Eye (tissue), 1 donor: Measurements from ENCODE around the gene ARL3.
"Not testable (repeated sequence)": the region's sequence is repeated elsewhere in the genome, so short reads cannot be mapped to it uniquely, and the experiment has no call there.

Source experiments
- DNase-seq: peaks from one replicate; pipeline ENCODE4 v3.0.0-alpha.2; 2015

The ARL3 gene

DNA sequence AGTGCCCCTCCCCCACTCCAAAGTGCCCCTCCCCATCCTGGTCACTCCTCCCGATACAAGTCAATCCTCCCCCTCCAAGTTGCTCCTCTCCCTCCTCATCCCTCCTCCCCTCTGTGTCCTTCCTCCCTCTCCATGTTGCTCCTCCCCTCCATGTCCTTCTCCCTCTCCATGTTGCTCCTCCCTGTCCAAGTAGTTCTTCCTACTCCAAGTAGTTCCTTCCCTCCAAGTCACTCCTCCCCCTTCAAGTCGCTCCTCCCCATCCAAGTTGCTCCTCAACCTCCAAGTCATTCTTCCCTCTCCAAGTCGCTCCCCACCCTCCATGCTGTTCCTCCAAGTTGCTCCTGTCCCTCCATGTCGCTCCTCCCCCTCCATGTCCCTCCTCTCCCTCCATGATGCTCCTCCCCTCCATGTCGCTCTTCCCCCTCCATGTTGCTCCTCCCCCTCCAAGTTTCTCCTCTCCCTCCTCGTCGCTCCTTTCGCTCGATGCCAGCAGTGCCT is 20.9 kb upstream of the ARL3 start:
- DNase-seq = no peak

DNA sequence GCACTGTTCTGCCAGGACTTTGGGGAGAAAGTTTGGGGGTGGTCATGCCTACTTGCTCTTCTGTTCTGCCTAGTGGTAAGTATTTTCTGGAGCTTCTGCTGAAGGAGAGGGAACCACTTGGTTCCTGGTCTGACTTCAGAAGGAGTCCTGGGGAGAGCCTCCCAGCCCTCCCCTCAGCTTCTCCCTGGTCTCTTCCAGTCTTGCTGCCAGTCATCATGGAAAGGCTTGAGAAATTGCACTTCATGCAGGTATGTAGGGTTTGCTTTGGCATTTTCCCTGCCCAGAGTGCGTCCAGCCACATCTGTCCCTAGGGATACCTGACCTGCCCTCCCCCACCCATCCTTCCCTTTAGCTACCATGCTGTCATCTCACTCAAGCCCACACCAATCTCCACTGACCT is 18.5 kb upstream of the ARL3 start:
- no peak for DNase-seq

DNA sequence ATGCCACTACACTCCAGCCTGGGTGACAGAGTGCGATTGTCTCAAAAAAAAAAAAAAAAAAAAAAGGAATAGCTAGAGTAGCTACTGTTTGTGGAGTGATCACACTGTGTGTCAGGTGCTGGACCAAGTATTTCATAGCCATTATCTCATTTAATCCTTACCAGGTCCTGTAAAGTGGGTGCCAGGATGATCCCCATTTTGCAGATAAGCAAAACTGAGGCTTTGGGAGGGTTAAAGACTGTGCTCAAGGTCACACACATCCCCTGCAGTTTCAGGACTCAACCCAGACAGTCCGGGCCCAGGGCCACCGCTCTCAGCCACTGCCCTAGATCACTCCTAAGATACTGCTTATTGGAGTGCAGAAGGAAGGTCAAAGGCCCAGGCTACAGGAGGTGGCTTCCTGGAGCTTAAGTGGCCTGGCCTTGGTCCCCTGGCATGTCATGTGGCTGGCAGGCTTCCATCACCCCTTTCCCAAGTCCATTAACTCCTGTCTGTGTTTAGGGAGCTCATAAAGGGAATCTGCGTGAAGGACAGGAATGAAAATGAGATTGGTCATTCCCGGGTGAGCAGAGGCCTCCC is 17.1 kb upstream of the ARL3 start:
- no peak for DNase-seq

DNA sequence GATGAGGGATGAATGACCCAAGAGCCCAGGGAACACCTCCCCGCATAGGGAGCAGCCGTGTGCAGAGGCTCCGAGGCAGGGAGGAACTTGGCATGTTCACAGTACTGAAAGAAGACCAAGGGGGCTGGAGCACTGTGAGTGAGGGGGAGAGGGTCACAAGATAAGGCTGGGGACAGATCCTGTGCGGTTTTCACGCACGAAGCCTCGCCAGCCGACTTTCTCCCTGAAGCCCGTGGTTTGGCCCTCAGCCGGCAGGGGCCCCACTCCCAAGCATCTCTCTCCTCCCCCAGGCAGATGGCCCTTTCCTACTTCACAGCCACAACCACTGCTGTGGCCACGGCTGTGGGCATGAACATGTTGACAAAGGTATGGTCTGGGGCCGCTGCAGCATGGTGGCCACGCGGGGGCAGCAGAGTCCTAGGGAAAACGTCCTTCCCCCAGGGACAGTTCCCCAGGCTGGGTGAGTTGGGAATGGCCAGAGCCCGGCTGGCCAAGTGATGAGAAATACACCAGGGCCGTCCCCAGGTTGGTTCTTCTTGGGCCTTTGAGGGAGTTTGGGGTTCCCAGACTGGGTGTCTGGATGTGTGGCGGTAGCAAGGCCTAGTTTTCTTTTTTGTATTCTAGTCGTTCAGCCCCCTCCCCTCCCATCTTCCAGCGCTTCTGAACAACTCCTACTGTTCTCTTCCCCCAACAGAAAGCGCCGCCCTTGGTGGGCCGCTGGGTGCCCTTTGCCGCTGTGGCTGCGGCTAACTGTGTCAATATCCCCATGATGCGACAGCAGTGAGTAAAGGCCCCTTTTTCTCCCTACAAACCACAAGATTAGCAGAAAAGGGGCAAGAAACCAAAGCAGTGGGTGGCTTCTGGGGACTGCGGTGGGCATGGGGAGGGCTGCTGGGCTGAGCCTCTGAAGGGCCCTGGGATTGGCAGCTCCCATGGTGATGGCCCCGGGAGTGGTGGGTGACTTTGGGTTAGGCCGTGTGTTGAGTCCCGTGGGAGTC is 15.1 kb upstream of the ARL3 start:
- peak; percentile 92 for DNase-seq

DNA sequence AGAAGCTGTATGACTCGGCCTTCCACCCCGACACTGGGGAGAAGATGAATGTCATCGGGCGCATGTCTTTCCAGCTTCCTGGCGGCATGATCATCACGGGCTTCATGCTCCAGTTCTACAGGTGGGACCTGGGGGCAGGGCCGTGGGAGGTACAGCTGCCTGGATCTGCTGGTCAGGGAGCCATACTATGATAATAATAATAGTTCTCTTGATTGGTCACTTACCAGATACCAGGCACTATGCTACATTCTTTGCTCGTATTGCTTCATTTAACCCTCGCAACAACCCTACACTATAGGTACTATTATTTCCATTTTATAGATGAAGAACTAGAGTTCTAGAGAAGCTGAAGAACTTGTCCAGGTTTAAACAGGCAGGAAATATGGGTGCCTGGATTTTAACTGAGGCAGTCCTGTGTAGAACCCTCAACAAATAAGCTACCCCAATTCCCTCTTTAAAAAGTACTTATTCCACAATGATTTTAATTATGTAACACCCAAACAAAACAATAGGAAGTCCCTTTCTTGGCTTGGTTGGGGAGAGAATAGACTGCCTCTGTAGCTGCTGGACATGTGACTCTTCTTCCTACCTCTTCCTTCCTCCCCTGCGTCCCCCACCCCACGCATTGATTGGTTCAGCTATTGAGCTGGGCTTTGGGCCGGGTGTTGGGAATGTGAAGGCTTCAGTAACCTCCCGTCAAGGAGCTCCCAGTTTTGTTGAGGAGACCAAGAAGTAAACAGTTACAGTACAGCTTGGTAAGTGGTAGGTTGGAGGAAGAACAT is 13.0 kb upstream of the ARL3 start:
- DNase-seq = no peak

DNA sequence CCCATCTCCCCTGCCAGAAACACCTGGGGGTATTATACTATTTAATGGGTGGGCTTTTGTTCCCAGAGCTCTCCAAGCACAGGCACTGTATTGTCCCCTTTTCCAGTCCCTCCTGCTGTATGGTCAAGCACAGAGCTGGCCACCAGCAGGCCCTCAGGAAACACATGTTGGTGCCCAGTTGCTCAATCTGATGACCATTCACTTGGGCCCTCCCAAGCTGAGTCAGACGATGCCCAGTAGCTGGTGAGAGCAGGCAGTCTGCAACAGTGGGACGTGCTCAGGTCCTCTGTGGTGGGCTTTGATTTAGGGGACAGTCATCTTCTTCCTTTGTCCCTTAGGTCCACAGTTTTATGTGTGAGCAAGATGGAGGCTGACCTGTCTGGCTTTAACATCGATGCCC is 12.1 kb upstream of the ARL3 start:
- DNase-seq = no peak

DNA sequence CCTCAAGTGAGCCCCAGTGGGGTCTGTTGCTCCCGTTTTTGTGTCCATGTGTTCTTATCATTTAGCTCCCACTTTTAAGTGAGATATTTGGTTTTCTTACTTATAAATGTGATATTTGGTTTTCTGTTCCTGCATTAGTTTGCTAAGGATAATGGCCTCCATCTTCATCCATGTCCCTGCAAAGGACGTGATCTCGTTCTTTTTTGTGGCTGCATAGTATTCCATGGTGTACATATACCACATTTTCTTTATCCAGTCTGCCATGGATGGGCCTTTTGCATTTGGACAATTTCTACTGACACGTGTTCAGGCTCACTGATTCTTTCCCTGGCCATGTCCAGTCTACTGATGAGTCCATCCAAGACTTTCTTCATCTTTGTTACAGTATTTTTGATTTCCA is 9.8 kb upstream of the ARL3 start:
- no peak for DNase-seq

DNA sequence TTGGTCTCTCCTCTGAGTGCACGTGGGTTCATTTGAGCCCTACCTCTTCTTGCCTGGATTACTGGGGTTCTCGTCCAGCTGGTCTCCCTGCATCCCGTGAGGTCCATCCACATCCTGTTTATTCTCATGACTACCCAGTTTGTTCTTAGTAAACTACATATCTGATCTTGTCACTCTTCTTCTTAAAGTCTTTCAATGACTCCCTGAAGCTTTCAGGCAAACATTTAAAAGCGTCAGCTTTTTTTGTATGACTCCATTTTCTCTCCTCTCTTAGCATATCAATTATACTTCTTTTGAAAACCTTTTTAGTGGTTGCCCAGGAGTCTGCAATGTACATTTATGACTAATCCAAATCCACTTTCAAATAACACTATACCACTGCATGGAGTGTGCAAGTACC is 7.8 kb upstream of the ARL3 start:
- no peak for DNase-seq

DNA sequence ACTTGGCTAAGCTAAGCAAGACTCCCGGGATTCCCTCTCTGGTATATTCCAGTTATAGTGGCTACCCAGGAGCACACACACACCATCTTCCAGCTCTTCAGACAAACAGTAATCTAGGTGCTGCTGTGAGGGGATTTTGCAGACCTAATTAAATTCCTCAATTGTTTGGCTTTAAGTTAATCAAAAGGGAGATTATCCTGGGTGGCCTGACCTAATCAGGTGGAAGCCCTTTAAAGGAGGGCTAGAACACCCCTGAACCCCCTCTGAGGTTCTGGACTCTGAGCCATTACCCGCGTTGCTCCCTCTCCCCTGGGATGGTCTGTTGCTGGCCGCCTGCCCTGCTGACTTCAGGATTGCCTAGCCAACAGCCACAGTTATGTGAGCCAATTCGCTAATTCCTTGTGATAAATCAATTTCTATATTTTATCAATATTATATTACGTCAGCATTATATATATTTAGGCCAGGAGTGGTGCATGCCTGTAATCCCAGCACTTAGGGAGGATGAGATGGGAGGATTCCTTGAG is 6.6 kb upstream of the ARL3 start:
- no peak for DNase-seq

DNA sequence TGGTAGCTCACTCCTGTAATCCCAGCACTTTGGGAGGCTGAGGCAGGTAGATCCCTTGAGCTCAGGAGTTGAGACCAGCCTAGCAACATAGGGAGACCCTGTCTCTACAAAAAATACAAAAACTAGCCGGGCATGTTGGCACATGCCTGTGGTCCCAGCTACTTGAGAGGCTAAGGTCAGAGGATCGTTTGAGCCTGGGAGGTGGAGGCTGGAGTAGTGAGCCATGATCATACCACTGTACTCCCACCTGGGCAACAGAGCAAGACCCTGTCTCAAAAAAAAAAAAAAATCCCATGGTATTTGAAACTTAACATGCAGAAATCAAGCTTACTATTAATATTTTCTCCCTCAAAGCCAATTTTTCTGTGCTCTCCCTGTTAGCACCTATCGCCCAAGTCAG is 6.1 kb upstream of the ARL3 start:
- no peak for DNase-seq

DNA sequence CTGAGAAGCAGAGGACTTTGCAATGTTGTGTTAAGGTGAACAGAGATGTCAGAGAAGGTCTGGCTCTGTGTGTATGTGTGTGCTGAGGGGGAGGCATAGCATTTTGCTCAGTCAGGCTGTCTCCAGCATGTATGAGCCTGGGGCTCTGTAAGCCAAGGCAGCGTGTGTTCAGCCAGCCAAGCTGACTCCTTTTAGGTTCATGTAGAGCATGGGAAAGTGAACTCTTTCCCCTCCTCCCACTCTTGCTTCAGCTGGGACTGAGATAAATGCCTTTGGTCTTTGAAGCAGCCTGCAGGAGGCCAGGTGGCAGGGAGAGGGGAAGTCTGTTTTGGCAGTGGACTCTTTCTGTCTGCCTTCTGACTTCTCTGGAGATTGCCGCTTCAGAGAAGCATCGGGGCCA is 4.0 kb upstream of the ARL3 start:
- peak; percentile 51 for DNase-seq

DNA sequence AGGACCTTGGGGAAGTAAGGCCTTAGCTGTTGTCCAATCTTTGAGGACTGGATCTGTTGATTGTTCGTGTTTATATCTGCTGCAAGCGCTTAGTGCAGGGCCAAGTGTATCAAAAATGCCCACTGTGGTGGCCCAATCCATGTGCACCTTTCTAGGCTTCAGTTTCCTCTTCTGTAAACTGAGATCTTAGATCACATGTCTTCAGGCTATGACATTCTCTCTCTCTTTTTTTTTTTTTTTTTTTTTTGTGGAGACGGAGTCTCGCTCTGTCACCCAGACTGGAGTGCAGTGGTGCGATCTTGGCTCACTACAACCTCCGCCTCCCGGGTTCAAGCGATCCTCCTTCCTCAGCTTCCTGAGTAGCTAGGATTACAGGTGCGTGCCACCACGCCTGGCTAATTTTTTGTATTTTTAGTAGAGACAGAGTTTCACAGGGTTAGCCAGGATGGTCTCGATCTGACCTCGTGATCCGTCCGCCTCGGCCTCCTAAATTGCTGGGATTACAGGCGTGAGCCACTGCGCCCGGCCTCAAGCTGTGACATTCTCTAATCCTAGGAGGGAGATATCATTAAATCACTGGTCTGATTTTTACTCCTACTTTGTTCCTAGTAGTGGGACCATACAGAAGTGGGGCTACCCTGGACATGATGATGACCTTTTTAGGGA is 2.8 kb upstream of the ARL3 start:
- not testable (repeated sequence) for DNase-seq

DNA sequence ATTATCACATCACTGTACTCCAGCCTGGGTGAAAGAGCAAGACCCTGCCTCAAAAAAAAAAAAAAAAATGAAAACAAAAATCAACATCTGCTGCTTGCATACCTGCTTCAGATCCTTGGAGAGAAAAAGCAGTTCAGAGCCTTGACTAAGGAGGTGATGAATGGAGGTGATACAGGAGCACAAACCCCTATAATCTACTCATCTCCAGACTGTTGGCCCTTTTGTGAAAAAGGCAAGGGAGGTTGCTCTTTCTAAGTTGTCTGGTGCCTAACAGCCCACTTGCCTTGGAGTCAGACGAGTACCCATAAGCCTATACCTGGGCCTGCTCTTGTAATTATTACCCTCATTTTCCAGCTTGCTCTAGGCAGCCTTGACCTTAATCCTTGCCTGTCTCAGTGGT is 1.7 kb upstream of the ARL3 start:
- DNase-seq = no peak

DNA sequence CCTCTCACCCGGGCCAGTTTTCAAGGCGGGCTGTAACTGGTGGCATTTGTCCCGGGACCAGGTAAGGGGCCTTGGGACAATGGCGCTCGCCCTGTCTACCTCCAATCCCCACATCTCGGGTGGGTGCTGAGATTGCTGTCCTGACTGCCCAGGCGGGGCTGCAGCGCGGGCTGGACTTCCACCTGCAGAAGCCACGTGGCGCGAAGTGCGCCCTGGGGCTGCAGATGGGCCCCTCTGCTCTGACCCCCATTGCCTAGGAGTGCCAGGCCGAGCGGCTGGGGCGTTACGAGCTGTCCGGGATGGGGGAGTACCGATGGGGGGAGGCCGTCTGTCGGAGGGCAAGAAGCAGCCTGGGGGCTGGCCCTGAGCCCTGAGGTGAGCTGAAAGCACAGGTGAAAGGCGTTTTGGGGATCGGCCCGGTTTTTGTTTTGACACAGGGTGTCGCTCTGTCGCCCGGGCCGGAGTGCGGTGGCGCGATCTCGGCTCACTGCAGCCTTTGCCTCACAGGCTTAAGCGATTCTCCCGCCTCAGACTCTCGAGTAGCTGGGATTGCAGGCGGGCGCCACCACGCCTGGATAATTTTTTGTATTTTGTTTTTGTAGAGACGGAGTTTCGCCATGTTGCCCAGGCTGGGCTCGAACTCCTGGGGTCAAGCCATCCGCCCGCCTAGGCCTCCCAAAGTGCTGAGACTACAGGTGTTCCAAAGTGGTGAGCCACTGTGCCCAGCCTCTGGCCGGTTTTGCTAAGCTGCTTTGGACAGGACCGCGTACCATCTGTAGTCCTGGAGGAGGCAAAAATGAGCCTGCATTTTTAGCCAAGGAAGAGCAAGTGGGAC is 641 bp upstream of the ARL3 start, which contains the start of gene SFXN2:
SFXN2 (plus strand) TSS at position 16 of the 835 bp plus-strand sequence. CDS start 12,001 bp downstream, outside the sequence.
- DNase-seq = no peak

DNA sequence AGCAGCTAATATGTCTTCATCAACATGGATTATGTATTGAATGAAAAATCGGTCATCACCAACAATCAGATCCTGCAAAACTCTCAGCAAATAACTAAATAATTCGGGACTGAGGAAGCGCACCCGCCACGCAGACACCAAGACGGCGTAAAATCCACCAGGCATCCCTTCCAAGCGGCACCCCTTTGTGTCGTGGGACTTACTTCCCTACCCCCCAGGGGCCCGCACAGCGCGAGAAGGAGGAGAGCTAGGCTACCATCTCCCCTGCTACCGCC is 721 bp downstream of the ARL3 start:
- no peak for DNase-seq

DNA sequence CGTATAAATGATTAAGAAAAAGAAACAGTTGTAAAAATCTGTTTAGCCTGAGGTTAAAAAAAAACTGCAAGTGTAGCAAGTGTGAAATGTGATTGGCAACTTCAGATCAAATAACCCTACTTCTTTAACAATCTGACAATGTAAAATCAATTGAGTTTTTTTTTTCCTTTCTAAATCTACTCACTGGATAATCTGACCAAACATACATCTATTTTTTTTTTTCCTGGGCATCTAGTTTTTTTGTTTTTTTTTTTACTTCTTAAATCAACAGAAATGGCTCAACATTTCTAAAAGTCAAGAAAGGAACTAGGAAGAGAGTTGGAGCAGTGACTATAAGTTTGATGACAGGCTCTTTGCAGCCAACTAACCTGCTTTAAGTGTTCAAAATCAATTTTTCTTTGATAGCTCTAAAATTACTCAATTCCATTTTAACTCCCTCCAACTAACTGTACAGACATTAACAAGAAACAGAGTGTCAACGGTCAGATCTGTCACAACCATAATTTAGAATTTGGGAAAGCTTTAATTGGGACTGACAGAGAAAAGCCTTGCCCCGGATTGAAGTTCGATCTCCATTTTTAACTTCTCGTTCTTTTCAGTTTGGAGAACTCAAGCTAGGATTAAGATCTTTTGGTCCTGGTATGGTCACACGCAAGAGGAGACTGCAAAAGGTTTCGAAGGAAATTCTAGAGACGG is 1.2 kb downstream of the ARL3 start:
- peak; percentile 80 for DNase-seq

DNA sequence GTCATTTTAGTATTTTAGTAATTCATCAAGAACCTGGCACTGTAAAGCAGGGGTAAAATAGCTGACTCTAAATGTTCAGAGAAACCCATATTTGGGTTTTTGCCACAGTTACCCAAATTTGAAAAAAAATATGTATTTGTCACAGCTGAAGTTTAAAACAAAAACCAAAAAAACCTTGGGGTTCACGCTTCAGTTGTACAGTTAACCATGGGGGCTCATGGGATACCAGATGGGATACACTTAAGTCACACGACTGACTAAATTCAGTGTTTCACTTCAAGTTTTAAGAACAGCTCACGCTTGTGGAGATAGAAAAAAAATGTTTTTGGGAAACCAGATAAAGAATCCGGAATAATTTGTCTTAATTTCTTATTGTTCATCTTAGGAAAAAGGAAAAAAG is 2.1 kb downstream of the ARL3 start:
- no peak for DNase-seq

DNA sequence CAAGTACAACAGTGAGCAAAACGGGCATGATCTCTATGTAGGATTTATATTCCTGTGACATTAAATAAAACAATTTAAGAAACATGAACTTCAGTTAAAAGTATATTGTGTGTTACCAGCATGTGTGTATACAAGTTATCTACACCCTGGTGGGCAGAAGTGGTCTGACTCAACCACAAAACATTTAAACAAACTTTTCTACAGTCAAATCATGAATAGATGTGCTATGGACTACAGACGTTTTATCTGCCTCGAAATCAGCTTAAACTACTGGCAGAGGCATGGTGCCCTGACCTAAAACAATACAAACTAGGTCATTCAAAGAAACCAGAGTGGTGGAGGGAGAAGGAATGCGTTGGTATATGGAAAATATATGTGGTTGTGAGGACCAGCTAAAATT is 3.6 kb downstream of the ARL3 start:
- no peak for DNase-seq

DNA sequence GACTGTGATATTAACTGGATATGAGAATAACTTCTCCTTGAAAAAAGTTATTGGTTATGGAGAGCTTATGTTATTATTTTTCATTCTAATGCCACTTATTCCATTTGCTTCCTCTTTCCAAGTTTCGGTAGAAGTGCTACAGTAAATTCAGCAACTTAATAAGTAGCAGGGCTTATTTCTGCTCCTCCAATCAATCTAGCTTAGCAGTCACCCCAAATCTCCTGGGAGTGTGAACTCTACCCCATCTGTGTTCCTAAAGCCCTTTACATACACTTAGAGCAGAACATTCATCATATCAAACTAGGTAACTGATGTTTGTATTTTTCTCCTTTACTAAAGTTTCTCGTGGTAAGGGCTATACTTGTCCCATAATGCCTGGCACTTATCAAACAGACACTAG is 8.7 kb downstream of the ARL3 start:
- no peak for DNase-seq

DNA sequence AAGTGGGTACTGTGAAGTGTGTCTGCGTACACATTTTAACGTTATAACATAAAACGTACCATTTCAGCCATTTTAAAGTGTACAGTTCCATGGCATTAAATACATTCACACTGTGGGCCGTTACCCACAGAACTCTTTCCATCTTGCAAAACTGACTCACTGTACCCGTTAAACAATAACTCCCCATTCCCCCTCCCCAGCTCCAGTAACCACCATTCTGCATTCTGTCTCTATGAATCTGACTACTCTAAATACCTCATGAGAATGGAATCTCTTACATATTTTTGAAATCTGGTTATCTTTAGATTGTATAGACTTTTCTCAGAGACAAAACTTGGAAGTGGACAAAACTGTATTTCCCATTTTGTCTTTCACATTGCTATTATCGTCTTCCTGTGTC is 9.3 kb downstream of the ARL3 start:
- DNase-seq = no peak

DNA sequence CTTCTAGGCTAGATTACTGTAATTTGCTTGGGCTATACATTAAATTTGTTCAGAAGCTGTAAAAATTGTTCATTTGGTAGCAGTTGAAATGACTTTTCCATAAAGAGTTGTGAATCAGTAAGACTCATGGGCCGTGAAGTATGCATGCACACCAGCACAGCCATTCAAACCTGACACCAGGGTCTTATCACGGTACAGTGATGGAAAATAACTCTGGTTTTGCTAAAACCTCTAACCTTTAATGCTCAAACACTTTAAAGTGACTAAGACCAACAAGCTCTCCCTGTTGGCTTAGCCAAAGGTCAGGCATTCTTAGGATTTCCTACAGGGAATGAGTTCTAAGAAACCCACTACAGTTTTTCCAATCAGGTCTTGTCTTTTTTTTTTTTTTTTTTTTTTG is 11.5 kb downstream of the ARL3 start:
- no peak for DNase-seq
